MM.1S (cell line): ENCODE data around the gene CAVIN3.

Source experiments
- DNase-seq: peaks from one replicate; pipeline ENCODE4 v3.0.0-alpha.2; 2015
- H2AFZ ChIP-seq: fragments of 300-600 bp; sonication (generic); 2 replicates; pipeline ENCODE4 v1.6.0; 2016; ENCODE audit warnings: antibody characterized with exemption, low read length
- H3F3A ChIP-seq: fragments of 300-600 bp; sonication (generic); 2 replicates; pipeline ENCODE4 v1.6.1; 2016; ENCODE audit warnings: mild to moderate bottlenecking, antibody characterized with exemption, low read length, moderate library complexity, mixed read lengths; ENCODE audit not compliant: insufficient read depth
- H3K27ac ChIP-seq: fragments of 300-600 bp; sonication (generic); 2 replicates; pipeline ENCODE4 v1.5.1; 2016; ENCODE audit warnings: mild to moderate bottlenecking, low read length
- H3K27me3 ChIP-seq: fragments of 300-600 bp; sonication (generic); replicated peaks from 2 replicates; pipeline ENCODE4 v1.6.0; 2016; ENCODE audit warnings: low read length; ENCODE audit not compliant: insufficient read depth
- H3K36me3 ChIP-seq: fragments of 300-600 bp; sonication (generic); replicated peaks from 2 replicates; pipeline ENCODE4 v1.6.1; 2016; ENCODE audit warnings: mild to moderate bottlenecking, low read length, mixed read lengths; ENCODE audit not compliant: insufficient read depth
- H3K4me1 ChIP-seq: fragments of 300-600 bp; sonication (generic); 2 replicates; pipeline ENCODE4 v1.6.1; 2016; ENCODE audit warnings: low read length, mixed read lengths
- H3K4me2 ChIP-seq: fragments of 300-600 bp; sonication (generic); 2 replicates; pipeline ENCODE4 v1.6.0; 2016; ENCODE audit warnings: low read depth, low read length
- H3K4me3 ChIP-seq: fragments of 300-600 bp; sonication (generic); 2 replicates; pipeline ENCODE4 v1.5.1; 2016; ENCODE audit warnings: low read length, mixed read lengths
- H3K79me2 ChIP-seq: fragments of 300-600 bp; sonication (generic); 2 replicates; pipeline ENCODE4 v1.6.1; 2016; ENCODE audit warnings: mixed run types, low read length, mixed read lengths
- H3K9ac ChIP-seq: fragments of 300-600 bp; sonication (generic); 2 replicates; pipeline ENCODE4 v1.6.1; 2016; ENCODE audit warnings: low read length, mixed read lengths
- H3K9me2 ChIP-seq: fragments of 300-600 bp; sonication (generic); replicated peaks from 2 replicates; pipeline ENCODE4 v1.6.1; 2016; ENCODE audit warnings: mild to moderate bottlenecking, low read length, mixed read lengths; ENCODE audit not compliant: insufficient read depth
- H3K9me3 ChIP-seq: fragments of 300-600 bp; sonication (generic); replicated peaks from 2 replicates; pipeline ENCODE4 v1.6.1; 2016; ENCODE audit warnings: mild to moderate bottlenecking, low read length, mixed read lengths; ENCODE audit not compliant: insufficient read depth
- H4K20me1 ChIP-seq: fragments of 300-600 bp; sonication (generic); 2 replicates; pipeline ENCODE4 v1.6.1; 2016; ENCODE audit warnings: mild to moderate bottlenecking, low read length, moderate library complexity, mixed read lengths; ENCODE audit not compliant: insufficient read depth
- EZH2 ChIP-seq: fragments of 300-600 bp; sonication (generic); optimal IDR thresholded peaks from 2 replicates; pipeline ENCODE3; 2017; ENCODE audit warnings: low read depth, mild to moderate bottlenecking, antibody characterized with exemption, low read length, mixed read lengths
- EZH2phosphoT487 ChIP-seq: fragments of 300-600 bp; sonication (generic); IDR thresholded peaks from 2 replicates; pipeline ENCODE4 v1.6.1; 2018; ENCODE audit warnings: antibody characterized with exemption, low read length
- TF ChIP-seq, protein P1 (sequence below): fragments of 300-600 bp; sonication (generic); IDR thresholded peaks from 2 replicates; pipeline ENCODE4 v1.5.1; 2016; ENCODE audit warnings: antibody characterized with exemption, low read length, mixed read lengths

Gene CAVIN3

GRCh38 chr11:6273188-6273587 lies 47.1 kb downstream of the CAVIN3 start:
- Histone ChIP-seq H3K9me3 (no peaks in the 10 kb centered on the region), H3F3A (no peaks in the 10 kb centered on the region), H3K9me2 (no peaks in the 10 kb centered on the region), H4K20me1 (no peaks in the 10 kb centered on the region), H3K9ac (no peak overlapping the region), H3K4me3 (no peak overlapping the region), H3K4me2 (no peak overlapping the region), H2AFZ (no peak overlapping the region), H3K79me2 (no peaks in the 10 kb centered on the region), H3K36me3 (no peaks in the 10 kb centered on the region), H3K27me3 (no peaks in the 10 kb centered on the region), H3K4me1 (no peaks in the 10 kb centered on the region), H3K27ac (no peak overlapping the region)
- no peak for DNase-seq
- TF ChIP-seq, protein P1, sequence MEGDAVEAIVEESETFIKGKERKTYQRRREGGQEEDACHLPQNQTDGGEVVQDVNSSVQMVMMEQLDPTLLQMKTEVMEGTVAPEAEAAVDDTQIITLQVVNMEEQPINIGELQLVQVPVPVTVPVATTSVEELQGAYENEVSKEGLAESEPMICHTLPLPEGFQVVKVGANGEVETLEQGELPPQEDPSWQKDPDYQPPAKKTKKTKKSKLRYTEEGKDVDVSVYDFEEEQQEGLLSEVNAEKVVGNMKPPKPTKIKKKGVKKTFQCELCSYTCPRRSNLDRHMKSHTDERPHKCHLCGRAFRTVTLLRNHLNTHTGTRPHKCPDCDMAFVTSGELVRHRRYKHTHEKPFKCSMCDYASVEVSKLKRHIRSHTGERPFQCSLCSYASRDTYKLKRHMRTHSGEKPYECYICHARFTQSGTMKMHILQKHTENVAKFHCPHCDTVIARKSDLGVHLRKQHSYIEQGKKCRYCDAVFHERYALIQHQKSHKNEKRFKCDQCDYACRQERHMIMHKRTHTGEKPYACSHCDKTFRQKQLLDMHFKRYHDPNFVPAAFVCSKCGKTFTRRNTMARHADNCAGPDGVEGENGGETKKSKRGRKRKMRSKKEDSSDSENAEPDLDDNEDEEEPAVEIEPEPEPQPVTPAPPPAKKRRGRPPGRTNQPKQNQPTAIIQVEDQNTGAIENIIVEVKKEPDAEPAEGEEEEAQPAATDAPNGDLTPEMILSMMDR = no peak
- no peak for TF ChIP-seq EZH2
- TF ChIP-seq EZH2phosphoT487 = no peak

GRCh38 chr11:6271598-6271997 lies 48.7 kb downstream of the CAVIN3 start:
- Histone ChIP-seq H3F3A (no peaks in the 10 kb centered on the region), H3K27me3 (no peaks in the 10 kb centered on the region), H3K9ac (no peak overlapping the region), H3K27ac (no peak overlapping the region), H3K4me1 (no peaks in the 10 kb centered on the region), H3K9me2 (no peaks in the 10 kb centered on the region), H4K20me1 (no peaks in the 10 kb centered on the region), H3K79me2 (no peaks in the 10 kb centered on the region), H3K4me3 (no peak overlapping the region), H2AFZ (no peak overlapping the region), H3K36me3 (no peaks in the 10 kb centered on the region), H3K9me3 (no peaks in the 10 kb centered on the region), H3K4me2 (no peak overlapping the region)
- no peak for TF ChIP-seq EZH2phosphoT487
- no peak for TF ChIP-seq EZH2
- TF ChIP-seq, protein P1 = no peak
- DNase-seq = no peak

GRCh38 chr11:6270584-6271246 lies 49.6 kb downstream of the CAVIN3 start:
- H3K4me1 ChIP-seq = no peaks in the 10 kb centered on the region
- H3K79me2 ChIP-seq = no peaks in the 10 kb centered on the region
- no peak overlapping the region for H2AFZ ChIP-seq
- H4K20me1 ChIP-seq = no peaks in the 10 kb centered on the region
- TF ChIP-seq EZH2 = no peak
- TF ChIP-seq EZH2phosphoT487 = no peak
- TF ChIP-seq, protein P1 = no peak
- no peak for DNase-seq
- H3K9me3 ChIP-seq = no peaks in the 10 kb centered on the region
- no peaks in the 10 kb centered on the region for H3K9me2 ChIP-seq
- H3K9ac ChIP-seq = no peak overlapping the region
- no peak overlapping the region for H3K27ac ChIP-seq
- H3K4me2 ChIP-seq = no peak overlapping the region
- no peaks in the 10 kb centered on the region for H3K27me3 ChIP-seq
- no peaks in the 10 kb centered on the region for H3K36me3 ChIP-seq
- H3K4me3 ChIP-seq = no peak overlapping the region
- H3F3A ChIP-seq = no peaks in the 10 kb centered on the region
